ENCODE results near the gene ARSI. TPM values are rescaled to one million over a fixed set of nuclear protein-coding genes. Genes with fewer than 3 reads are reported as not detected.

Gene ARSI
- total RNA-seq = 23.5 TPM

DNA sequence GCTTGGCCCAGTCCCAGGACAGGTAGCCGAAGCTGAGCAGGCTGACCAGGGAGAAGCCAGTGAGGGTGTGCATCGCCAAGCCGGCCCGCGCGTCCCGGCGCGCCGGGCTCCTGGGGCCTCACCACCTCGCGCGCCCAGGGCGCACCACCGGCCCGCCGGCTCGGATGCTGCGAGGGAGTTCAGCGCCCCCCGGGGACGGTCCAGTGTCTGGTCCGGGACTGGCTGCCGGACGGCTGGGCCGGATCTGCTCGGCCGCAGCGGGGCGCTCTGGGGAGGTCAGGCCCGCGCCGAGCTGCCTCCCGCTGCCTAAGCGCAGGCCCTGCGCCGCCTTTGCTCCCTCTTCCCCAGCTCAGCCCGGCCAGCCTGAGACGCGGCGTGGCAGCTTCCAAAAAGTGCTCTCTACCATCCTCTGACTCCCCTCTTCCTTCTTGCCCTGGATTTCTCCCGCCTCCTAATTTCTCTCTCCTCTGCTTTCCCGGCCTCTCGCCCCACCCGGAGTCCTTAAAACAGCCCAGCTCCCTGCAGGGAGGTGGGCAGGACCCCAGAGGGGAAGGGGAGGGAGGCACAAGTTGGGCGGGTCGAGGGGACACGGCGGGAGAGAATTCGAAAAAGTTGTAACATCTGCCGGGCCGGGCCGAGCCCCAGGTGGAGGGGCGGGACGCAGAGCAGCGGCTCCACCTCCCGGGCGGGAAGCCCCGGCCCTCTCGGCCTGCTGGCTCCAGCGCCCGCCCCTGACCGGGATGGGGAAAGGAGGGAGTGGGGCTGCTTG is at the start of gene ARSI:
TSS of gene ARSI (minus strand) at position 605 of the 769 bp plus-strand sequence. CDS start at position 73, 532 bp downstream.

DNA sequence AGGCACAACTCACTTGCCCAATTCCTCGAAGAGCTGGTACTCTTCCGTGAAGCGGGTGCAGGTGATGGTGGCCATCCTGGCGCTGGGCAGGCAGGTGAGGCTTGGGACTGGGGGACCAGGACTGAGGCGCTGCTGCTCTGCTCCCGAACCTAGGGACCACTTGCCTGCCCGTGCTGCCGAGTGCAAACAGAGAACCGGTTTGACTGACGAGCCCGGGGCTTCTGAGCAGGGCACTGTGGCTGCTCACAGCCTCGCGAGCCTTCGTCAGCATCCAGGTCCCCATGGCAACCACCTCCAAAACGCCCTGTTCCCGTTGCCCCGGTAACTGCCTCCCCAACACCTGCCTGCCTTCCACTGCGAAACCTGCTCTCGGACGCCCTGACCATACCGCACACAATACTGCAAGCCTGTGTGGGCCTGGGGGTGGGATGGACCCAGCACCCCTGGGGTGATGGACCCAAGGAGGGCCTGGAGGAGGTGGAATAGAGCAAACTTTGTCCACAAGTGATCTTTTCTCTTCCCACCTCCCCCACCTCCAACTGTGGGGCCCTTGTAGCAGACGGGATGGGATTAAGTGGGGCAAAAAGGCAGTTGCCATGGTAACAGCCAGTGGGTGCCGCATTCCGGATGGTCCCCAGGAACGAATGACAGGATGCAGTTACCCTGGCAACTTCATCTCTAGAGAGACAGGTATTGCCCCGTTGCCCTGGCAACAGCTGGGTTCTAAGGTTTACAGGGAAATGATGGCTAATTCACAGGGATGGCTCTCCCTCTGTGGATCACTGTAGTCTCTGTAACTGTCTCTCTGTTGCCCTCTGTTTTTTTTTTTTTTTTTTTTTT is 12.9 kb downstream of the ARSI start, which contains the start of gene CAMK2A:
TSS of gene CAMK2A (minus strand) at position 223 of the 840 bp plus-strand sequence. CDS start at position 75, 148 bp downstream.

Other genes starting within 250 kb of the ARSI start
- gene CSF1R, start 216.4 kb downstream of the ARSI start, total RNA-seq = 22.4 TPM
- 181 TPM for gene PDGFRB, start 147.1 kb downstream of the ARSI start, total RNA-seq
- gene CDX1, start 136.1 kb downstream of the ARSI start, total RNA-seq = not detected
- gene SLC6A7, start 112.8 kb downstream of the ARSI start, total RNA-seq = 0.11 TPM
- 3.8 TPM for gene CAMK2A, start 13.1 kb downstream of the ARSI start, total RNA-seq
- gene TCOF1, start 54.8 kb upstream of the ARSI start, total RNA-seq = 33.4 TPM
- 69.4 TPM for gene CD74, start 110.0 kb upstream of the ARSI start, total RNA-seq
- gene RPS14, start 146.8 kb upstream of the ARSI start, total RNA-seq = 1,590 TPM
- gene NDST1, start 205.2 kb upstream of the ARSI start, total RNA-seq = 100 TPM